ENCODE results near the gene RAVER1.

Gene RAVER1

DNA sequence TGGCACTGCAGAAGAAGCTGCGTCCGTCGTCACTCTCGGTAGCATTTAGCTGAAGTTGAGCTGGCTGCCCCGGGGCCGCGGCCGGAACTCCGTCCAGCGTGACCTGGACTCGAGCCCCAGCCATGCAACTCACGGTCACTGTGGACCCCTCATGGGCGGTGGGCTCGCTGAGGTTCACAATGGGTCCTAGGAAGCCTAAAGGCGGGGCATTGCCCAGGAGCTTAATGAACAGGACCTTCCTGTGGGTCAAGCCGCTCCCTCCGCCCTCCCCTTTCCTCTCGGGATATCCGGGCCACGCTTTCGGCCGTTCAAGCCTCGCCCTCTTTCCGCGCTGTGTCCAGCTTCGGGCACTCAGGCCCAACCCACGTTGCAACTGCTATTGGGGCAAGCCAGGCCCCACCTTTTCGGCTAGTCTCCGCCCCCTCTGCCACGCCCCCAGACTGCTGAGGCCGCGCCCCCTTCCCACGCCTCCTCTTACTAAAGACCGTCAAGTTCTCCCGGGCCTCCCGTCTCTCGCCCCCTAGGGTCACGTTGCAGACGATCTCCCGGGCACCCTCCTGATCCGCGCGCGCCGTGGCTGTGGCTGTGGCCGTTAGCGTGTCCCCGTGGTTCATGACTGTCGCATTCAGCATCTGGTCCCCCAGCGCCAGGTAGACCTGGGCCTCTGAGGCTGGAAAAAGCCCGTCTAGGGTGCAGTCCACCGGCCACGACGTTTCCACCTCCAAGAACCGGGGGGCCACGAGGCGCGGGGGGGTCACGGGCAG lies 1.4 kb upstream of the RAVER1 start (continued):
- no peak for TF ChIP-seq ZBTB44 (tag by site-specific recombination; IDR thresholded peaks at IDR 0.05)
- TF ChIP-seq ZNF112 (tag by site-specific recombination; IDR thresholded peaks at IDR 0.05), result no peak
- TF ChIP-seq ZNF174 (tag by site-specific recombination; IDR thresholded peaks at IDR 0.05), result no peak
- no peak for TF ChIP-seq ZNF837 (tag by site-specific recombination; IDR thresholded peaks at IDR 0.05)
- TF ChIP-seq KLF8 (tag by site-specific recombination; IDR thresholded peaks at IDR 0.05), result peak; percentile 71

DNA sequence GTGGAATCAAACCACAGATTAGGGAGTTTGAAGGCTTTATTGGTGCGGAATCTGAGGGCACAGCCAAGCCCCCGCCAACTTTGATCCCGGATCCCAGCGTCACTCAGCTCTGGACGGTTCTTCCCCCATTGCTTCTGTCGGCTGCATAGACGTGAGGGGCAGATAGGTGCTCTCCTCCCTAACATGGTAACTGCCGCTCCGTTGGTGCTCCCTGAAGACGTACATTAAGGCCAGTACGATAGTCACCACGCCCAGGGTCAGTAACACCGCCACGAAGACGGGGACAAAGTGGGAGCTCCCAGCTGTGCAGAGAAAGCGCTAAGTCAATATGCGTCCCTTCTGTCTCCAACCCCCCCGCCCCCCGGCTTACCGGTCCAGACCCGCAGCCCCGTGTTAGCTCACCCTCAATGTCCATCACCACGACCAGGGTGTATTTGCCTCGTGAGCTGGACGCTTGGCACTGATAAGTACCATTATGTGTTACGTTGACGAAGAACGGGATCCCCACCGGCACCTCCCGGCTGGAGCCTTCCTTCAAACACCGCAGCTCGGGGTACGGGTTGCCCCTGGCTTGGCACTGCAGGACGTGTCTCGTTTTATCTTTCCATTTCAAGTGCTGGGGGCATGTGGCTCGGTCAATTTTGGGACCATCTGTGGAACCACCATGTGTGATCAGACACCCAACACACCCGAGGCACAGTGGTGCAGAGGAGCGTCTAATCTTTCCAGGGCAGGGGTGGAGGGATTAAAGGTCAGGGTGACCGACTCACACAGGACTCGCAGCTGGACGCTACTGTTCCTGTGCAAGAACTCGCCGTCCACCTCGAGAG lies 644 bp upstream of the RAVER1 start:
- CTCF ChIA-PET, result interaction anchor here (0.6 to 2.8 kb wide), 12 partner anchors 11 to 410 kb away, joined by 3 to 19 read pairs (median 4); no protein-coding TSS in a partner anchor
- H3K27ac ChIP-seq (ENCODE audit: extremely low read depth, low read depth, low read length), result no peak overlapping the region; the same call in 1 of the 2 replicates
- TF ChIP-seq ZNF133 (tag by site-specific recombination; IDR thresholded peaks at IDR 0.05), result no peak
- TF ChIP-seq ZNF2 (tag by site-specific recombination; IDR thresholded peaks at IDR 0.05), result no peak
- no peak for TF ChIP-seq ZNF37A (tag by site-specific recombination; IDR thresholded peaks at IDR 0.05)
- TF ChIP-seq KLF17 (tag by site-specific recombination; IDR thresholded peaks at IDR 0.05), result no peak
- TF ChIP-seq, protein P1, sequence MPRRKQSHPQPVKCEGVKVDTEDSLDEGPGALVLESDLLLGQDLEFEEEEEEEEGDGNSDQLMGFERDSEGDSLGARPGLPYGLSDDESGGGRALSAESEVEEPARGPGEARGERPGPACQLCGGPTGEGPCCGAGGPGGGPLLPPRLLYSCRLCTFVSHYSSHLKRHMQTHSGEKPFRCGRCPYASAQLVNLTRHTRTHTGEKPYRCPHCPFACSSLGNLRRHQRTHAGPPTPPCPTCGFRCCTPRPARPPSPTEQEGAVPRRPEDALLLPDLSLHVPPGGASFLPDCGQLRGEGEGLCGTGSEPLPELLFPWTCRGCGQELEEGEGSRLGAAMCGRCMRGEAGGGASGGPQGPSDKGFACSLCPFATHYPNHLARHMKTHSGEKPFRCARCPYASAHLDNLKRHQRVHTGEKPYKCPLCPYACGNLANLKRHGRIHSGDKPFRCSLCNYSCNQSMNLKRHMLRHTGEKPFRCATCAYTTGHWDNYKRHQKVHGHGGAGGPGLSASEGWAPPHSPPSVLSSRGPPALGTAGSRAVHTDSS (tag by site-specific recombination; IDR thresholded peaks at IDR 0.05), result no peak
- 0 out of 2 replicates have a peak, but pooled peaks have one; percentile 9 for TF ChIP-seq ZBTB44 (tag by site-specific recombination; IDR thresholded peaks at IDR 0.05)
- TF ChIP-seq SP7 (tag by site-specific recombination; IDR thresholded peaks at IDR 0.05), result no peak
- 0 out of 2 replicates have a peak, but pooled peaks have one; percentile 26 for TF ChIP-seq BCL11A (tag by site-specific recombination; IDR thresholded peaks at IDR 0.05; ENCODE audit: low read depth)
- TF ChIP-seq ZNF24 (tag by site-specific recombination; IDR thresholded peaks at IDR 0.05), result no peak
- no peak for TF ChIP-seq ZNF660 (tag by site-specific recombination; IDR thresholded peaks at IDR 0.05)
- no peak for TF ChIP-seq ZNF362 (tag by site-specific recombination; IDR thresholded peaks at IDR 0.05)
- no peak for TF ChIP-seq ZNF26 (tag by site-specific recombination; IDR thresholded peaks at IDR 0.05)
- TF ChIP-seq ZNF610 (tag by site-specific recombination; IDR thresholded peaks at IDR 0.05; ENCODE audit: borderline replicate concordance), result peak; percentile 34; the same call in 1 of the 2 replicates
- TF ChIP-seq, protein P2, sequence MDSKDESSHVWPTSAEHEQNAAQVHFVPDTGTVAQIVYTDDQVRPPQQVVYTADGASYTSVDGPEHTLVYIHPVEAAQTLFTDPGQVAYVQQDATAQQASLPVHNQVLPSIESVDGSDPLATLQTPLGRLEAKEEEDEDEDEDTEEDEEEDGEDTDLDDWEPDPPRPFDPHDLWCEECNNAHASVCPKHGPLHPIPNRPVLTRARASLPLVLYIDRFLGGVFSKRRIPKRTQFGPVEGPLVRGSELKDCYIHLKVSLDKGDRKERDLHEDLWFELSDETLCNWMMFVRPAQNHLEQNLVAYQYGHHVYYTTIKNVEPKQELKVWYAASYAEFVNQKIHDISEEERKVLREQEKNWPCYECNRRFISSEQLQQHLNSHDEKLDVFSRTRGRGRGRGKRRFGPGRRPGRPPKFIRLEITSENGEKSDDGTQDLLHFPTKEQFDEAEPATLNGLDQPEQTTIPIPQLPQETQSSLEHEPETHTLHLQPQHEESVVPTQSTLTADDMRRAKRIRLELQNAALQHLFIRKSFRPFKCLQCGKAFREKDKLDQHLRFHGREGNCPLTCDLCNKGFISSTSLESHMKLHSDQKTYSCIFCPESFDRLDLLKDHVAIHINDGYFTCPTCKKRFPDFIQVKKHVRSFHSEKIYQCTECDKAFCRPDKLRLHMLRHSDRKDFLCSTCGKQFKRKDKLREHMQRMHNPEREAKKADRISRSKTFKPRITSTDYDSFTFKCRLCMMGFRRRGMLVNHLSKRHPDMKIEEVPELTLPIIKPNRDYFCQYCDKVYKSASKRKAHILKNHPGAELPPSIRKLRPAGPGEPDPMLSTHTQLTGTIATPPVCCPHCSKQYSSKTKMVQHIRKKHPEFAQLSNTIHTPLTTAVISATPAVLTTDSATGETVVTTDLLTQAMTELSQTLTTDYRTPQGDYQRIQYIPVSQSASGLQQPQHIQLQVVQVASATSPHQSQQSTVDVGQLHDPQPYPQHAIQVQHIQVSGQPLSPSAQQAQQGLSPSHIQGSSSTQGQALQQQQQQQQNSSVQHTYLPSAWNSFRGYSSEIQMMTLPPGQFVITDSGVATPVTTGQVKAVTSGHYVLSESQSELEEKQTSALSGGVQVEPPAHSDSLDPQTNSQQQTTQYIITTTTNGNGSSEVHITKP (tag by site-specific recombination; IDR thresholded peaks at IDR 0.05), result peak; percentile 98
- TF ChIP-seq BCL11B (tag by site-specific recombination; IDR thresholded peaks at IDR 0.05; ENCODE audit: low read depth), result peak; percentile 22; the same call in 1 of the 2 replicates
- peak; percentile 60 for TF ChIP-seq EGR2 (tag by site-specific recombination; IDR thresholded peaks at IDR 0.05; ENCODE audit: low read depth)

More for the DNA sequence above, 644 bp upstream of the RAVER1 start:
- POLR2A ChIA-PET, result interaction anchor here (0.6 to 2.9 kb wide), 35 partner anchors 10 to 782 kb away, joined by 3 to 32 read pairs (median 4); partner anchors contain the start of genes DNMT1, FDX2, ICAM5 and TYK2
- peaks cover 4 to 30% of the 10 kb centered on the region in 2 experiments; a peak in 2 of 3 replicates for H3K36me3 ChIP-seq (ENCODE audit: control insufficient read depth in 2 of 2, insufficient read depth in 1 of 2, low read length in 2 of 2)
- H3K4me3 ChIP-seq (ENCODE audit: low read depth, low read length), result peak overlapping the region; percentile 92
- no peaks in the 10 kb centered on the region for H3K9me3 ChIP-seq (ENCODE audit: control insufficient read depth, insufficient read depth, low read depth, low read length)
- no peaks in the 10 kb centered on the region for H3K4me1 ChIP-seq (ENCODE audit: control insufficient read depth, insufficient read depth, low read length)

Measured in HEK293 (cell line).